Neuron (in vitro differentiated cells): ENCODE data around the gene DUXA.
"Not testable (repeated sequence)": the region's sequence is repeated elsewhere in the genome, so short reads cannot be mapped to it uniquely, and the experiment has no call there.

Experiments used
- H2AFZ ChIP-seq: one replicate; pipeline ENCODE4 v1.6.1; 2013; ENCODE audit warnings: low read depth, mild to moderate bottlenecking, inconsistent platforms, low read length, moderate library complexity
- H3K27me3 ChIP-seq: one replicate; pipeline ENCODE4 v1.6.1; 2013; ENCODE audit warnings: low read length; ENCODE audit not compliant: insufficient read depth
- H3K36me3 ChIP-seq: one replicate; pipeline ENCODE4 v1.6.1; 2013; ENCODE audit warnings: low read length; ENCODE audit not compliant: insufficient read depth
- H3K4me1 ChIP-seq: one replicate; pipeline ENCODE4 v1.6.1; 2013; ENCODE audit warnings: low read length; ENCODE audit not compliant: insufficient read depth
- H3K4me3 ChIP-seq: 2 replicates; pipeline ENCODE4 v1.5.1; 2013; ENCODE audit warnings: mild to moderate bottlenecking, low read length, moderate library complexity
- H3K9me3 ChIP-seq: one replicate; pipeline ENCODE4 v1.6.1; 2013; ENCODE audit warnings: low read length

Gene DUXA

GRCh38 chr19:57167385-57167784 lies at the start of gene DUXA:
DUXA (minus strand) TSS chr19:57167485; CDS start chr19:57167443, 42 bp downstream.
- no peaks in the 10 kb centered on the region for H3K36me3 ChIP-seq
- H3K27me3 ChIP-seq: no peaks in the 10 kb centered on the region
- no peak within 1 kb of the TSS for H2AFZ ChIP-seq
- no peaks in the 10 kb centered on the region for H3K4me1 ChIP-seq
- H3K9me3 ChIP-seq: peaks cover 7% of the 10 kb centered on the region
- no peak within 1 kb of the TSS for H3K4me3 ChIP-seq

DNA sequence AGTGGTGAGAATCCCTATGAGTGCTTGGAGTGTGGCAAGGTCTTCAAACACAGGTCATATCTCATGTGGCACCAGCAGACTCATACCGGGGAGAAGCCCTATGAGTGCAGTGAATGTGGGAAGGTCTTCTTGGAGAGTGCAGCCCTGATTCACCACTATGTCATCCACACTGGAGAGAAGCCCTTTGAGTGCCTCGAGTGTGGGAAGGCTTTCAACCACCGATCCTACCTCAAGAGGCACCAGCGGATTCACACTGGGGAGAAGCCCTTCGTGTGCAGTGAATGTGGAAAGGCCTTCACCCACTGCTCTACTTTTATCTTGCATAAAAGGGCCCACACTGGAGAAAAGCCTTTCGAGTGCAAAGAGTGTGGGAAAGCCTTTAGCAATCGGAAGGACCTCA lies 44.8 kb upstream of the DUXA start:
- H3K9me3 ChIP-seq: peaks cover 9% of the 10 kb centered on the region
- H2AFZ ChIP-seq: no peak overlapping the region
- no peak overlapping the region for H3K4me3 ChIP-seq
- H3K27me3 ChIP-seq: no peaks in the 10 kb centered on the region
- H3K36me3 ChIP-seq: peaks cover 73% of the 10 kb centered on the region
- peaks cover 9% of the 10 kb centered on the region for H3K4me1 ChIP-seq

- H3K36me3 ChIP-seq: peaks cover 77% of the 10 kb centered on the region
- no peak overlapping the region for H3K4me3 ChIP-seq
- peaks cover 13% of the 10 kb centered on the region for H3K9me3 ChIP-seq
These were observed 43.1 kb upstream of the DUXA start for GRCh38 chr19:57210381-57210780.

DNA sequence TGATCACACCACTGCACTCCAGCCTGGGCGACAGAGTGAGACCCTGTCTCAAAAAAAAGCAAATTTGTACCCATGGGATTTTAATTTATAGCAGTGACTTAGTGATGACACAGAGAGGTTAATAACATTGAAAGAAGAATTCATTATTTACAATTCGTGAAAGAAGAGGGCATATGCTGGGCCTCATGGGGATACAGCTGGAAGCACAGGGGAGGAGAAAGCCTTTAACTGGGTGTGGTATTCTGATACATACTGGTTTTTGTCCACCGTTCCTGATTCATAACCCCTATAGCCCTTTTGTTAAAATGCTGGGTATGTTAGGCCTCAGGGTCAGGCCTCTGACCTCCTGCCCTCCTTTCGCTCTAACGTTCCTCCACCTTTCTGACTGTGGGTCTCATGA lies 34.9 kb upstream of the DUXA start:
- H3K27me3 ChIP-seq: no peaks in the 10 kb centered on the region

More at GRCh38 chr19:57210381-57210780, 43.1 kb upstream of the DUXA start:
- peaks cover 2% of the 10 kb centered on the region for H3K4me1 ChIP-seq
- H3K27me3 ChIP-seq: no peaks in the 10 kb centered on the region
- H2AFZ ChIP-seq: no peak overlapping the region

GRCh38 chr19:57197874-57198273 lies 30.6 kb upstream of the DUXA start:
- not testable (repeated sequence) for H3K4me3 ChIP-seq, H2AFZ ChIP-seq, H3K4me1 ChIP-seq, H3K27me3 ChIP-seq
- Histone ChIP-seq H3K36me3 (peaks cover 86% of the 10 kb centered on the region), H3K9me3 (peaks cover 17% of the 10 kb centered on the region)

More for the DNA sequence above, 34.9 kb upstream of the DUXA start:
- Histone ChIP-seq H3K9me3 (peaks cover 16% of the 10 kb centered on the region), H3K4me1 (no peaks in the 10 kb centered on the region), H3K36me3 (peaks cover 74% of the 10 kb centered on the region), H3K4me3 (no peak overlapping the region), H2AFZ (no peak overlapping the region)

- no peak overlapping the region for H2AFZ ChIP-seq
- H3K27me3 ChIP-seq: no peaks in the 10 kb centered on the region
- H3K4me1 ChIP-seq: peaks cover 6% of the 10 kb centered on the region
- H3K4me3 ChIP-seq: peak overlapping the region; percentile 92
- H3K9me3 ChIP-seq: peaks cover 18% of the 10 kb centered on the region
- peaks cover 50% of the 10 kb centered on the region for H3K36me3 ChIP-seq
These were observed 25.7 kb upstream of the DUXA start for GRCh38 chr19:57192993-57193392.

DNA sequence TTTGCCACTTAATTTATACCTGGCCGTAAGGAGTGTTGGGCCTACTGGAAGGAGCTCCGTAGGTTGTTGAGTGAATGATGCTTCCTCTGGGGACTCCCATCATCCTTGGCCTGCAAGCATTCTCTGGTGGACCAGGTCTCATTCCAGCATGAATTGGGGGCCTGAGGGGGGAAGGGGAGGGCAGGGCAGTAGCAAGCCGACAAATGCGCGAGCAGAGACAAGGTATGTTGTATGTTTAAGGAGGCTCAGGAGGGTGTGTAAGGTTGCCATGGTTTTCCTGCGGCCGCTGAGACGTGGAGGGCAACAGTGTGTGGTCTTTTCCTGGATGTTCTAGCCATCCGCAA lies 24.8 kb upstream of the DUXA start:
- peak overlapping the region; percentile 92 for H3K4me3 ChIP-seq
- peaks cover 6% of the 10 kb centered on the region for H3K4me1 ChIP-seq
- H3K27me3 ChIP-seq: no peaks in the 10 kb centered on the region
- peaks cover 24% of the 10 kb centered on the region for H3K9me3 ChIP-seq
- no peak overlapping the region for H2AFZ ChIP-seq
- H3K36me3 ChIP-seq: peaks cover 44% of the 10 kb centered on the region

GRCh38 chr19:57191141-57192076 lies 24.1 kb upstream of the DUXA start, which contains the start of gene ZNF264:
ZNF264 (plus strand) TSS chr19:57191500; CDS start chr19:57191914, 414 bp downstream.
- H3K4me1 ChIP-seq: peaks cover 6% of the 10 kb centered on the region
- H3K36me3 ChIP-seq: peaks cover 37% of the 10 kb centered on the region
- peak within 1 kb of the TSS; percentile 91 for H2AFZ ChIP-seq
- H3K27me3 ChIP-seq: no peaks in the 10 kb centered on the region
- peaks cover 27% of the 10 kb centered on the region for H3K9me3 ChIP-seq
- peak within 1 kb of the TSS; percentile 92 for H3K4me3 ChIP-seq

GRCh38 chr19:57190301-57190700 lies 23.0 kb upstream of the DUXA start:
- Histone ChIP-seq H3K4me3 (no peak overlapping the region), H3K4me1 (peaks cover 6% of the 10 kb centered on the region), H2AFZ (peak overlapping the region; percentile 91)

GRCh38 chr19:57171551-57172081 lies 4.3 kb upstream of the DUXA start:
- Histone ChIP-seq H3K27me3 (no peaks in the 10 kb centered on the region), H3K36me3 (no peaks in the 10 kb centered on the region), H3K9me3 (peaks cover 4% of the 10 kb centered on the region), H2AFZ (peak overlapping the region; percentile 72), H3K4me3 (peak overlapping the region; percentile 43), H3K4me1 (peaks cover 5% of the 10 kb centered on the region)

More at GRCh38 chr19:57190301-57190700, 23.0 kb upstream of the DUXA start:
- Histone ChIP-seq H3K36me3 (peaks cover 27% of the 10 kb centered on the region), H3K27me3 (no peaks in the 10 kb centered on the region), H3K9me3 (peaks cover 27% of the 10 kb centered on the region)

DNA sequence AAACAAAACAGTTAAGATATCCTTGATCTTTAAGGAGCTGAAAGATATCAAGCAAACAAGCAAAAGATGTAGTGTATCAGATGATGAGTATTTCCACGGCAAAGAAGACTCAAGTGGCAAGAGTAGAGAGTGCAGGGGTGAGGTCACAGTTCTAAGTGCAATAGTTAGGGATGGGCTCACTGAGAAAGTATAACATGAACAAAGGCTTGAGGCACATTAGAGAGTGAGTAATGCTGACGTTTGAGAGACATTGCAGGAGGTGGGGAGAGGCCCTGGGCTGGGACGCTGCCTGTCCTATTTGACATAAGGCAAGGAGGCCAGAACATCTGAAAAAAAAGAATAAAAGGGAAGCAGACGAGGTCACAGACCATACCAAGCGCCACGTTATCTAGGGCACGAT lies 1.4 kb downstream of the DUXA start:
- Histone ChIP-seq H3K4me1 (no peaks in the 10 kb centered on the region), H3K36me3 (no peaks in the 10 kb centered on the region), H3K9me3 (peaks cover 7% of the 10 kb centered on the region), H2AFZ (no peak overlapping the region), H3K27me3 (no peaks in the 10 kb centered on the region), H3K4me3 (no peak overlapping the region)

DNA sequence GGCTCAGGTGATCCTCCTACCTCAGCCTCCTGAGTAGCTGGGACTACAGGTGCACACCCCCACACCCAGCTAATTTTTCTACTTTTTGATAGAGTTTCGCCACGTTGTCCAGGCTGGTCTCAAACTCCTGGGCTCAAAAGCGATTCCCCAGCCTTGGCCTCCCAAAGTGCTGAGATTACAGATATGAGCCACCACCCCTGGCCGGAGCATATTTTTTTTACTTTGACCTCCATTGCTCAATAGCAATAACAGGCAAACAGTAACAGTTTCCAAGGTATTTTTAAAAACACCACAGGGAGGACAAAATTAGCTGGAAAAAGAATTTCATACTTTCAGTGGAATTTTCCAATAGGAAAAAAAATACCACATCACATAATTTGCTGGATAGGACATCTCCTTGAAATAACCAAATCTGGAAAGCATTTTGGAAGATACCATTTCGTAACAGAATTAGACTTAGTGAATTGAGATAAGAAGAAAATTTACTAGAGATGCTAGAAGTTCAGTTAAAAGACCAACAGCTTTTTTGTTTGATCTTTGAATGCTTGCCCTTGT lies 5.2 kb downstream of the DUXA start:
- H3K27me3 ChIP-seq: no peaks in the 10 kb centered on the region
- no peak overlapping the region for H2AFZ ChIP-seq
- no peaks in the 10 kb centered on the region for H3K36me3 ChIP-seq
- peaks cover 9% of the 10 kb centered on the region for H3K9me3 ChIP-seq
- no peaks in the 10 kb centered on the region for H3K4me1 ChIP-seq
- H3K4me3 ChIP-seq: no peak overlapping the region

GRCh38 chr19:57152921-57153320 lies 14.4 kb downstream of the DUXA start:
- Histone ChIP-seq H3K36me3 (no peaks in the 10 kb centered on the region), H3K4me3 (no peak overlapping the region), H3K4me1 (no peaks in the 10 kb centered on the region), H3K9me3 (no peaks in the 10 kb centered on the region), H2AFZ (no peak overlapping the region), H3K27me3 (no peaks in the 10 kb centered on the region)
